HTR-8/SVneo (cell line): Measurements from ENCODE around the gene SLC5A12.
"Not testable (repeated sequence)": the region's sequence is repeated elsewhere in the genome, so short reads cannot be mapped to it uniquely, and the experiment has no call there.

Source experiments
- DNase-seq: peaks from one replicate; pipeline ENCODE4 v3.0.0; 2011; ENCODE audit warnings: low spot score, mixed read lengths; ENCODE audit not compliant: insufficient read length
- FAIRE-seq: peaks from 2 replicates; lab custom pipeline; 2011; peaks lifted over from hg19 to GRCh38; lab: Jason Lieb, UNC

Gene SLC5A12

GRCh38 chr11:26665036-26665435 lies 56.8 kb downstream of the SLC5A12 start:
- FAIRE-seq: no peak

GRCh38 chr11:26662916-26663315 lies 58.9 kb downstream of the SLC5A12 start:
- DNase-seq: no peak
- FAIRE-seq: no peak

More at GRCh38 chr11:26665036-26665435, 56.8 kb downstream of the SLC5A12 start:
- no peak for DNase-seq

- FAIRE-seq (no peak), DNase-seq (no peak)
Observed at GRCh38 chr11:26655287-26655686, 66.6 kb downstream of the SLC5A12 start.

GRCh38 chr11:26651916-26652315 lies 69.9 kb downstream of the SLC5A12 start:
- DNase-seq (no peak), FAIRE-seq (no peak)

- peak; percentile 54 for FAIRE-seq
- peak; percentile 31 for DNase-seq
Observed at GRCh38 chr11:26649884-26650283, 72.0 kb downstream of the SLC5A12 start.

- not testable (repeated sequence) for FAIRE-seq, DNase-seq
Observed at GRCh38 chr11:26643314-26643713, 78.5 kb downstream of the SLC5A12 start.

GRCh38 chr11:26632691-26633159 lies 89.1 kb downstream of the SLC5A12 start:
- DNase-seq (no peak), FAIRE-seq (no peak)

- DNase-seq: no peak
- no peak for FAIRE-seq
Observed at GRCh38 chr11:26626346-26626745, 95.5 kb downstream of the SLC5A12 start.

GRCh38 chr11:26623076-26623659 lies 98.7 kb downstream of the SLC5A12 start:
- DNase-seq: no peak
- FAIRE-seq: no peak

- DNase-seq (no peak), FAIRE-seq (no peak)
Observed at GRCh38 chr11:26622181-26622580, 99.7 kb downstream of the SLC5A12 start.

- DNase-seq (peak; percentile 5), FAIRE-seq (no peak)
Observed at GRCh38 chr11:26621132-26621531, 100.7 kb downstream of the SLC5A12 start.

- no peak for FAIRE-seq
- DNase-seq: no peak
Observed at GRCh38 chr11:26620282-26621045, 101.4 kb downstream of the SLC5A12 start.

GRCh38 chr11:26618441-26618840 lies 103.4 kb downstream of the SLC5A12 start:
- DNase-seq (no peak), FAIRE-seq (no peak)
